ENCODE data around the gene INPP5B.
"Not testable (repeated sequence)": the region's sequence is repeated elsewhere in the genome, so short reads cannot be mapped to it uniquely, and the experiment has no call there.

The INPP5B gene

DNA sequence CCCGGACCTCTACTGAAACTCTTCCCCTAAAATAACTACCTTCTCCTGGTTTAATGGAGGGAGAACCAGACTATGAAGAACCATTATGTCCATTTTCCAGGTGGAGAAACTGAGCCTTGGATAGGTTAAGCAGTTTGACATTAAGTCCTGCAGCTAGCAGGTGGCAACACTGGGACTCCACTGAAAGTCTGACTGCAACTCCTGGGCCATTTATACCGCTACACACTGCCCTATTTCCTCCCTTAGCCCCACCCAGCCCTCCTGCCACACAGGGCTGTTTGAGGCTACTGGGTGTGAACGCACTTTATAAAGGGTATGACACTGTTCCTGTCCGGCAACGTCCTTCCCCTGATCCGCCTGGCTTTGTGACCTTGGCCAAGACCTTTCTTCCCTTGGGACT lies 511 bp upstream of the INPP5B start:
- DNase-seq (ENCODE audit: low read depth) = no peak

DNA sequence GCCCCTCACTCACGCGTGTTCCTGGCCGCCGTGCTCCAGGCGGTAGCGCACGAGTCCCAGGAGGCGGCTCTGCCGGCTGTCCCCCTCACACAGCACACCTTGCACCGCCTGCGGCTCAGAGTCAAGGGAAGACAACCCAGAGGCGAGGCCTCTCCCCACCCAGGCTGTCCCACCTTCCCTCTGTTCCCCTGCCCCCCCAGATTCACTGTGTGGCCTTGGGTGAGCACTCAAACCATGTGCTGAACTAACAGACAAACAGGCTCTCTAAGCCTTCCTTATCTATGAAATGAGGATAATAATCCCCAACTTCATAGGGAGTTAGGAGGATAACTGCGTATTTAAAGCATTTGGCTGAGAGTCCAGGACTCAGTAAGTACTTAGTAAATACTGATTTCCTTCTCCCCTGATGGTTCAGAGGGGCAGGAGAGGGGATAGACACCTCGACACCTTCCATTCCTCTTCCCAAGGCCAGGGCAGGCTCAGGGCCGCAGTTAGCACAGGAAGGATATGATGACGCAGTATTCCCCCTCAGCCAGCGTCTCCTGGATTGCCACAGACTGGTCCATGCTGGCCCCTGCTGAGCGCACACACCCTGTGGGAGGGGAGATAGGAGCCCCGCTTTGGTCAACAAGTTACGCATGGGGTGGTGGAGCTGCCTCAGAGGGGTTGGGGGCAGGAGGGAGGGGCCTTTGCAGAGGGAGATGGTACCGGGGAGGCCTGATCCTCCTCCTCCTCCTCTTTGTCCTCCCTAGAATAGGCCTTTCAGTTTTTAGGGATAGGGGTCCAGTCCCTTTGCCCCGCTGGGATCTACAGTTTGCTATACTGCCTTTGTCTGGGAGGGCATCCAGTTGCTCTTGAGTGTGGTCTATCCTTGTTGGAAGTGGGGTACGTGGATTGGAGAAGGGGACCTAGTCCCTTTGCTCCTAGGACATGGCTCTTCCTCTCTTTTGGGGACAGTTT lies 830 bp downstream of the INPP5B start:
- DNase-seq (ENCODE audit: low read depth) = no peak

DNA sequence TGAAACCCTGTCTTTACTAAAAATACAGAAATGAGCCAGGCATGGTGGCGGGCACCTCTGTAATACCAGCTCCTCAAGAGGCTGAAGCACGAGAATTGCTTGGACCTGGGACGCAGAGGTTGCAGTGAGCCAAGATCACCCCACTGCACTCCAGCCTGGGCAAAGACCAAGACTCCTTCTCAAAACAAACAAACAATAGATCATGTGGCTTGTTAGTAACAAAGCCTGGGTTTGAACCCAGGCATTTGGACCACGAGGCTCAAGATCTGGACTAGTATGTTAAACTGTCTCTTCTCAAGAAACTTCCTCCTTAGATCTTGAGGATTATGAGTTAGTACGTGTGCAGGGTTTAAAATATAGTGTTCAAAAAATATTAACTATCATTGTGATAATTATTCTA lies 1.6 kb downstream of the INPP5B start:
- DNase-seq (ENCODE audit: low read depth) = no peak

DNA sequence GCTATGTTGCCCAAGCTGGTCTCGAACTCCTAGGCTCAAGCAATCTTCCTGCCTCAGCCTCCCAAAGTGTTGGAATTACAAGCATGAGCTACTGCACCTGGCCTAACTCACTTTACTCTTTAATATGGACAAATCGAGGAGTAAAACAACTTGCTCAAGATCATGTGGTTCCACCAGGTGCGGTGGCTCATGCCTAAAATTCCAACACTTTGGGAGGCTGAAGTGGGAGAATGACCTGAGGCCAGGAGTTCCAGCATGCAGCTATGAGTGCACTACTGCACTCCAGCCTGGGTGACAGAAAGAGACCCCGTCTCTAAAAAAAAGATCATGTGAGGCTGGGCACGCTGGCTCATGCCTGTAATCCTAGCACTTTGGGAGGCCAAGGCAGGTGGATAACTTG lies 2.0 kb downstream of the INPP5B start:
- no peak for DNase-seq (ENCODE audit: low read depth)

DNA sequence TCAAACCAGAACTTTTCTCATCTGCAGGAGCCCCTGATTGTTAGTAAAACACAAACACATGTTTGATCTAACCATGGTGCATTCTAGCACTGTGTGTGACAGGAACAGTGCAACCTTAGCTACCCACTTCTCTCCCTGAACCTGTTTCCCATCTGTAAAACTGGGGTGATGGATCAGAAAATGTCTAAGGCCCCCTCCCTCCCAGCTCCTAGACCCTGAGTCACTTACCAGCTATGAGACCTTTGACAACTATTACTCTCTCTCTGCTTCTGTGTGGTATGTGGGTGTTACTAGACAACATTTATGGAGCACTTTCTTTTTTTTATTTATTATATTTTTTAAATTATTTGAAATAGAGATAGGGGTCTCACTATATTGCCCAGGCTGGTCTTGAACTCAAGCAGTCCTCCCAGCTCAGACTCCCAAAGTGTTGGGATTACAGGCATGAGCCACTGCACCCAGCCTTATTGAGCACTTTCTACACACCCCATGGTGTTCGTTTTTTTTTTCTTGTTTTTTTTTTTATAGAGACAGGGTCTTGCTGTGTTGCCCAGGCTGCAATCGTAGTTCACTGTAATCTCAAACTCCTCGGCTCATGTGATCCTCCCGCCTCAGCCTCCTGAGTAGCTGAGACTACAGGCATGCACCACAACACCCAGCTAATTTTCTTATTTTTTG lies 2.6 kb downstream of the INPP5B start:
- DNase-seq (ENCODE audit: low read depth) = no peak

DNA sequence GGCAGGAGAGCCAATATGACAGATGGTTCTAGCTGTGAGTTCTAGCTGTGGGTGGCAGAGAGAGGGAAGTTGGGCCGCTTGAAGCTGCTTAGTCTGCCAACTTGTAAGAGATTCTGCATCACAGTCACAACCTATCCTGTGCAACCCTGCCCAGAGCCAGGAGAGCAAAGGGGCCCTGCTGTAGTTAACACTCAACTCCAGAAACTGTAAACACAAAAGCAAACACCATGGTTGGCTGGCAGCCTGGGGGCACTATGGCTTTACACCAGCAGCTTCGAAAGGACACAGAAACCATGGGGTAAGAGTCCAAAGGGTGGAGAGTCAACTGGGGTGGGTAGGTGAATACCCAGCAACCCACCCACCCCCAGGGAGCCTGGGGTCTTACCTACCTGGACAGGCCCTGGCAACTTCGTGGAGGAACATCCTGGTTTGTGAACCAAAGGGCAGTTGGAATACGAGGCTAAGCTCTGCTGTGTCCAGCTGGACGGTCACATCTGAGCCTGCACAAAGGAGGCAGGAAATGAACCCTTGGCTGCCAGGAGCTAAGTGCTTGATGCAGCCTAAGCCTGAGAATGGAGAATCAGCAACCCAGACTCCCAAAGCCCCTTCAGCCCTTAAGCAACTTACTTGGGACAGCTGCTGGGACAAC lies 6.4 kb downstream of the INPP5B start:
- DNase-seq (ENCODE audit: low read depth) = no peak

DNA sequence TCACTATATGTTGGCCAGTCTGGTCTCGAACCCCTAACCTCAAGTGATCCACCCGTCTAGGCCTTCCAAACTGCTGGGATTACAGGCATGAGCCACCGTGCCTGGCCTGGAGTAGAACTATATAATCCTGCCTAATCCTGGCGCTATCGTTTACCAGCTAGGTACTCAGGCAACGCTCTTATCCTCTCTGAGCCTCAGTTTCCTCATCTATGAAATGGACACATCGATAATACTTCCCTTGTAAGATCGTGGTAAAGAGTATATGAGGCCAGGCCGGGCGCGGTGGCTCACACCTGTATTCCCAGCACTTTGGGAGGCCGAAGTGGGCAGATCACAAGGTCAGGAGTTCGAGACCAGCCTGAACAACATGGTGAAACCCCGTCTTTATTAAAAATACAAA lies 10.1 kb downstream of the INPP5B start:
- not testable (repeated sequence) for DNase-seq (ENCODE audit: low read depth)

DNA sequence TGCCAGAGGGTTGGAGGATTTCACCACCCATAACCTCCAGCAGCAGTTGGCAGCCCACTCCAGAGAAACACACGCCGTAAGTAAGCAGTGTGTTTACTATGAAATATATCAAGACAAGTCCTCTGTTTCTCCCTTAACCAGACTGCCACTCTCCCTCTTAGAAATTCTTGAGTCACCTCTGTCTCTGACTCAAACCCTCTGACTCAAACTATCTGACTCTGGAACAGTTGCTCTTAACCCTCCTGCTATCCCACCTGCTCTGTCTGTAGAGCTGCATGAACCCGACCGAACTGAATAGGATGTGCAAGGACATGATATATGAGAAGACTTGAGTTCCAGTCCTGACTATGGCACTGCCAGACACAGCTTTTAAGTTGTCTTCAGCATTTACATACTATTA lies 14.1 kb downstream of the INPP5B start:
- no peak for DNase-seq (ENCODE audit: low read depth)

DNA sequence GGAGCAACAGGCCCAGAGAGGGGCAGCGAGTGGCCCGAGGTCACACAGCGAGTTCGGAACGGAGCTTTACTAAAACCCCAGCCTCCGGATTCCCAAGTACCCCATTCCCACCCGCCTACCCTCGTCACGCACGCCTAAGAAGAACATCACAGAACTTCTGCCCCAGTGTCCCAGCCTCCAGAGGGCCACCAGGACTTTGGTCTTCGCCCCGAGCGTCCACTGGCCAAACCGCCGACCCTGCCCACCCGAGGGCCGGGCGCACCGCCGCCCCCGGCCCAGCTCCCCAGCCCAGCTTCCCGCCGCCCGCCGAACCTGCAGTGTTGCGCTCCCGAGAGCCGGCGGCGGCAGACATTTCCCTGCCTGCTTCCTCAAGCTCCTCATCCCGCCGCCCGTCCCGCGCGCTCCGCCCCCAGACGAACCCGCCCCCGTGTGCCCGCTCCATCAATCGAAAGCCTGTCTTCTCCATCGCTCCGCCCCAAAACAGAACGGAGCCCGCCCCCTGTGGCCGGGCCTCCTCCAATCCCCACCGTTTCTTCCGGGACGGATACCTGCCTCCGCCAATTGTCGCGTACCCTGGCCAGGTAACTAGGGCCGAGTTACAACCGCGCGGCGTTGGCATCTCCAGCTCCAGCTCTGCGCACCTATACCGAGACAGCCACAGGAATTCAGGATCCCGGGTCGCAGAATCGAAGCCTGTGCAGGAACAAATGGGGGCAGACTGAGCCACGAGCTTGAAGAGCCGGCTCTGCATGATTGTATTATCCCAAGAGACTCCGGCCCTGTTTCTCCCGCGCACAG lies 15.3 kb downstream of the INPP5B start:
- DNase-seq (ENCODE audit: low read depth) = peak; percentile 95

DNA sequence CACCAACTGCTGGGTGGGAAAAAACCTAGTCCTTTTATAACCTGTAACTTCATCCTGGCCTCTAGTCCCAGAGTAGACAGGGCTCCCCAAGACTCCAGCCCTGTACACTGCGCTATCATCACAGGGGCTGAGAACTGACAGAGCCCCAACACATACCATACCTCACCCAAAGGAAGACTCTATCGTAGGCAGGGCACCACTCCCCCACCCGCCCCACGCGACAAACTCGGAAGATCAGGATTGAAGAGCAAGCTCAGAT lies 15.8 kb downstream of the INPP5B start:
- no peak for DNase-seq (ENCODE audit: low read depth)

DNA sequence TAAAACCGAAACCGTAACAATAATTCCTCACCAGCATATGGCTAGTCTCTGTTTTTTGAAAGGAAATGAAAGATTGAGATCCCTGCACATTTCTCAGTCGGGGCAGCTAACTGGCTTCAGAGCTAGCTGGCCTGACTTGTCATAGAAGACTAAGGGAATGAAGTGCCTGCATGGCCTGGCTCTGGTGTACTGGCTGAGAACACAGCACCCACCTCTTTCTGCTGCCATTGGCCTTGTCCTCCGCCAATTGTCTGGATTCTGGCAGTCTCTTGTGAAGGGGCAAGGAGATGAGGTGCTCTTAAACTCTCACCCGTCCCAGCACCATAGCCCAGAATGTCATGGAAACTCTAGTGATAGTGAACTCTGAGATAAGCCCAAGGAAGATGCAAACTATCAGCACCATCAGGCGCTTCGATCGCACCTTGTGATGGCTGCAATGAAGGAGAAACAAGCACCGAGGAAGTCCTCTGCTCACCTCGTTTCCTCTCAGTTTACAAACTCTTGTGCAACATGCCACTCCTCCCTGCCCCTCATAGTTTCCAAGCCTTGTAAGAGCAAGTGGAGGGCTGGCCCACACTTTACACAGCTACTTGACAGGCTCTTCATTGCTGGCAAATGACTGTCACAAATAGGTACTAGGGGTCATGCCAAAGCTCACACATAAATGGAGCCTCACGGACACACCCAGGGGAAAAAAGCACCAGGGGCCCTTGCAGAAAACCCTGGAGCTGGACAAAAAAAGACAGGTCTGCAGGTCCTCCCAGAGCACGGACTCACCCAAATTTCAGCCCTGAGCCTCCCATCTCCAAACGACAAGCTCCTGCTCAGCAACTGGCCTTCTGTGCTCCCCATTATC lies 16.4 kb downstream of the INPP5B start:
- peak; percentile 30 for DNase-seq (ENCODE audit: low read depth)

DNA sequence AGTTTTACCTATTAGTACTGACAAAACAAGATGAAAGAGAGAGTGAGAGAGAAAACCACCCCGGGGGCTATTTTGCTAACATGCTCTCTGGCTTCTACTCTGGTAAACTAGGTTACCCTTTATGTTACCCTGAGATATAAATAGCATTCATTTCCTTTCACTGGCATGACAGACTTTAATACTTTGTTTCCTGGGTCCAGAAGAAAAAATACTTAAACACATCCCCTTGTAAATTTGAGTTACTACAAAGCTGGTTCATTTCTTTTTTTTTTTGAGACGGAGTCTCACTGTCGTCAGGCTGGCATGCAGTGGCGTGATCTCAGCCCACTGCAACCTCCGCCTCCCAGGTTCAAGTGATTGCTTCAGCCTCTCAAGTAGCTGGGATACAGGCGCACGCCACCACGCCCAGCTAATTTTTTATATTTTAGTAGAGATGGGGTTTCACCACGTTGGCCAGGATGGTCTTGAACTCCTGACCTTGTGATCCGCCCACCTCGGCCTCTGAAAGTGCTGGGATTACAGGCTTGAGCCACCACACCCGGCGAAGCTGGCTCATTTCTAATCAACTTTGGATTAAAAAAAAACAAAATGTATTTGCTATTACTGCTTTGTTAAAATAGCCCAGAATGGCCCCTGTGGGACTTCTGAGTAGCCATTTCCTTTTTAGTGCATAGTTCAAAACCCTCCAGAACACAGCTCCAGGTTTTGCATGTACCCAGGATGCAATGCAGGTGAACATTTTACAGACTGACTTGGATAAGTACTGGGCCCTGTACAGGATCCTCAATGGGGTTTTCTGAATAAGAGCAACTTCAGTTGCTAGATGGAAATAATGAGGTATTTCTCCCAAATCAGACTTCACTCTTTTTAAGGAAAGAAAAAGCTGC lies 20.6 kb downstream of the INPP5B start:
- no peak for DNase-seq (ENCODE audit: low read depth)

DNA sequence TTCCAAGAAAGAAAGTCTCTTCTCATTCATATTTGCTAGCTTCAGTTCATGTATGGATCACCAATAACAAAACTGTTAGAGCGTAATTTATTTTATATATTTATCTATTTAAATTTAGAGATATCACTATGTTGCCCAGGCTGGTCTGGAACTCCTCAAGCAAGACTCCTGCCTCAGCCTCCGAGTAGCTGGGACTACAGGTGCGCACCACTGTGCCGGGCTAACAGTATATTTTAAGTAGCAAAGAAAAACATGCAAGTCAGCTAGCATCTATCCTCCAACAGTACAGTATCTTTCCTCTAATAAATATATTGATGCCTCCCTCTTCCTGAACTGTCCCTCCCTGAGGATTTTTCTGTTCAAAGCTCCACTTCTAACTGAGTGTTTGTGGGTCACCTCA lies 21.5 kb downstream of the INPP5B start:
- DNase-seq (ENCODE audit: low read depth) = no peak

DNA sequence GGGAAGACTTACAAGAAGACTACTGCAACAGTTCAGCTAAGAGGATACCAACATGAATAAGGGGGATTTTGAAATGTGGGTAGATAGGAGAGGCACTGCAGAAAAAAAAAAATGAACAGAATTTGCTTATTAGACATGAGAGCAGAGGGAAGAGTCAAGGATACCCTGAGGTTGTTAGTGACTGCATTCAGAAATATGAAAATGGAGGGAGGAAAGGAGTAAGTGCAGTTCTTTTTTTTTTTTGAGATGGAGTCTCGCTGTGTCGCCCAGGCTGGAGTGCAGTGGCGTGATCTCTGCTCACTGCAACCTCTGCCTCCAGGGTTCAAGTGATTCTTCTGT lies 23.3 kb downstream of the INPP5B start:
- DNase-seq (ENCODE audit: low read depth) = no peak

DNA sequence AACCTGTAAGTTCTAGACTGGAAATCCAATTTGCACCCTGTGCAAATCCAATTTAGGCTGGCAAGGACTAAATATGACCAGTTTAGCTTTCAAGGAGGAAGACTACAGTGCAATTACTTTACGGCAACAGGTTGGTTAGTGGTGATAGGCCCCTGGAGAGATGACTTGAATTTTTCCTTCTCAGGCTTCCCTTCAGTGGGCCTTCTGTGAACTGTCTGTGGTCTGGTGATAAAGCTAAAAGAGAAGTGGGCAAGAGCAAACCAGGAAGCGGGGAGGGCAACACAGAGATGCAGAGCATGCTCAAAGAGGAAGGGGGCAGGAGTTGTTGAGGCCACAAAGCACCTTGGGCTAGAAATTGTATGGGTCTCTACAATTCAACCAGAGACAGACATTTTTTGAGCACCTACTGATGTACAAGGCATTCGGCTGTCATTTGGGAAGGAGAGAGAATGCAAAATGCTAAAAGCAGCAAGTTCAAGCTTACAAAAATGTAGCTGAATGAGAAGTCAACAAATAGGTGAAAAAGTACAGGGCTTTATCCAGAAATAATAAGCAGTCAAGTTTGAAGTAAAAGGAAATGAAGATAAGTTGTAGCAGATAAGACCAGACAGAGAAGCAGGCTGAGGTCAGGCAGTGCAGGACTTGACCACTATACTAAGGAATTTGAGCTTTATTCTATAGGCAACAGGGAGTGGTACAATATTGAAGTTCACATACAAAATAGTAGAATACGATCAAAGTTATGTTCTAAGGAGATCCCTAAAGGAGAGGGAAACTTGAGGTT lies 23.9 kb downstream of the INPP5B start:
- DNase-seq (ENCODE audit: low read depth) = no peak

DNA sequence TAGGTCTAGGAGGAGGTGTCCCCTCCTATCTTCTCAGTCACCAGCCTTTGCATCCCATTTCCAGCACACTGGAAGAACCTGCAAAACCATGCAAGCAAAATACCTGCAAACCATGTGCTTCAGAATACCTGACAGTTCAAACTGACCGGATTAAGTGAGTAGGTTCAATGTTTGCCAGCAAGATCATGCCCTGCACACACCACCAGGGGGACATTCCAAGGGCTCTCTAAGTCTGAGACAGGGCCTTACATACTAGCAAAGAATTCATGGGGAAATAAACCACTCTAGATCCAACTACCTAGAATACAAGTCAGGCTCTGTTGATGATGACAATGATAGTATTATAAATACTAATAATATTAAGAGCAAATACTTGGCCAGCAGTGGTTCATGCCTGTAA lies 27.6 kb downstream of the INPP5B start:
- no peak for DNase-seq (ENCODE audit: low read depth)

DNA sequence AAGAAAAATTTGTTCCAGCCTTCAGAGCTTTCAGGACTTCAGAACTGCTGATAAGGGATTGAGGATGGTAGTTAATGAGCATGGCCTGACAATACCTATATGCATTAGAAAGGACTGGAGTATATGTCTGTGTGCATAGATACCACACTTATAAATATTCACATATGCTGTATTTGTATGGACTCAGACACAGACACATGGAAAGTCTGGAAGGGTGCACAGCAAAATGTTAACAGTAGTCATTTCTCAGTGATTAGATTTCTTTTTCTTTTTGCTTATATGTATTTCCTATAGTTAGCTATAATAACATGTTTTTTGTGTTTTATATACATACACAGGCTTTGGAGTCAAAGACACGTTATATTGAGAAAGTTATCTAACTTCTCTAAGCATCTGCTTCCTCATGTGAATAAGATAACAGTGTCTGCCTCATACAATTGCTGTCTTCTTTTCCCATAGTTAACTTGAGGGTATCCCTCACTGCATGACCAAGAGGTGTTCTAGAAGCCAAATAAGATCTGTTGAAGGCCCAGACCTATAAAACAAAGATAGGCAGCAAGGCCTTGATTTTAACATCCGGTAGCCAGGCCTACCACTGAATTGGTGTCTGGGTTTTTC lies 31.3 kb downstream of the INPP5B start:
- DNase-seq (ENCODE audit: low read depth) = no peak

DNA sequence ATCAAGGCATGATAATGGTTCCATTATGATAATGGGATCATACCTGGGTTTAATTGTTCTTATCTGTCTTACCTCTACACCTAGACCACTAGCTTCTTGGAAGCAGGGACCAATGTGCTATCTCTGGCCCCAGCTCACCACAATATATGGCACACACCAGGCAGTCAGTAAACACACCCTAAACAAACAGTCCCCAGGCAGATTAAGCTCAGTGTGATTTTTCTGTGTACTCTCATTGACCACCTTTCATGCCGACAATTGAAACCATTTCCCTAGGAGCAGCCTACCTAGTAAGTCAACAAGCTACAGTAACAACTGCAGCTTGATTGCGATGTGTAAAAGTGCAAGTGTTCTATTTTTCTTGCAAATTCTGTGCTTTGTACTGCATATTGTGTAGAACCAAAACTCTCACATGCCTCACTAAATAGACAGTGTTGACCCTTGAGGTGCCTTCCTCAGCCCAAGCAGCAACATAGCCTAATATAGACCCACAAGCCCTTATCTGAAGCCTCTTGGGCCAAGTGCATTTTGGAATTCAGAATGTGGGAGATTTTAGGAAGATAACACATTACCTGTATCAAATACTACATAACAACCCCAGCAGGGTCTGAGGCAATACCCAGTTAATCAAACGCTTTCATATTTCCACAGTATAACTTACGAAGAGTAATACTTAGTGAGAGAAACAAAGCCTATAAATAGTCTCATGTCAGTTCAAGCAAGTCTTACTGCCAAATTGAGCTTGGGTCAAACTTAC lies 32.0 kb downstream of the INPP5B start:
- no peak for DNase-seq (ENCODE audit: low read depth)

DNA sequence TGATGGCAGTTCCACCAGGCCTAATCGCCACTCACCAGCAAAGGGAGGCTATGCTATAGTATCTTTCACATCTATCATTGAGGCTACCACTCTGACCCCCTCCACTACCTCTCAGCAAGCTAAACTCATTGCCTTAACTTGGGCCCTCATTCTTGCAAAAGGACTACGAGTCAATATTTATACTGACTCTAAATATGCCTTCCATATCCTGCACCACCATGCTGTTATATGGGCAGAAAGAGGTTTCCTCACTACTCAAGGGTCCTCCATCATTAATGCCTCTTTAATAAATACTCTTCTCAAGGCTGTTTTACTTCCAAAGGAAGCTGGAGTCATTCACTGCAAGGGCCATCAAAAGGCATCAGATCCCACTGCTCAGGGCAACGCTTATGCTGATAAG lies 35.4 kb downstream of the INPP5B start:
- not testable (repeated sequence) for DNase-seq (ENCODE audit: low read depth)

Measured in stimulated activated CD8-positive, alpha-beta memory T cell treated with anti-CD3 and anti-CD28 coated beads, Interleukin-12 subunit alpha, Interleukin-12 subunit beta, amount 100 ng/mL, for 1 hour (primary cell).